BJ (cell line): ENCODE measurements around the gene RBM8A. TPM values are rescaled to one million over a fixed set of nuclear protein-coding genes. Genes with fewer than 3 reads are reported as not detected.

ENCODE experiments used
- CTCF ChIA-PET: fragments of 350-600 bp; formaldehyde crosslinking; extraction: SDS; loops from one replicate; lab custom pipeline; 2021; ENCODE audit warnings: antibody characterized with exemption, inconsistent platforms; lab: Yijun Ruan, JAX
- POLR2A ChIA-PET: fragments of 300-600 bp; sonication (Branson Sonifier 250); formaldehyde crosslinking; extraction: SDS; loops from one replicate; lab custom pipeline; 2021; ENCODE audit warnings: antibody characterized with exemption; lab: Charles Lee
- DNase-seq: peaks from one replicate; pipeline ENCODE4 v3.0.0-alpha.2; 2011; ENCODE audit warnings: low read depth
- H3K27me3 ChIP-seq: 2 replicates; pipeline ENCODE4 v1.6.0; 2011; ENCODE audit warnings: low read length; ENCODE audit not compliant: control insufficient read depth, insufficient read depth
- H3K36me3 ChIP-seq: 2 replicates; pipeline ENCODE4 v1.5.1; 2011; ENCODE audit warnings: low read length; ENCODE audit not compliant: control insufficient read depth, insufficient read depth
- H3K4me3 ChIP-seq: 2 replicates; pipeline ENCODE4 v1.5.1; 2011; ENCODE audit warnings: low read depth, mild to moderate bottlenecking, control low read depth, low read length
- CTCF ChIP-seq: IDR thresholded peaks from 2 replicates; pipeline ENCODE4 v1.5.1; 2011; ENCODE audit warnings: low read depth, mild to moderate bottlenecking, control low read depth, inconsistent platforms, low read length, moderate library complexity; ENCODE audit not compliant: insufficient read depth
- polyA plus RNA-seq: library from polyadenylated mRNA; depleted of rRNA; stranded (reverse); fragments of >200 nt; gene quantifications from 2 replicates; pipeline ENCODE4 v1.2.3, GENCODE V29; 2011

The RBM8A gene
- polyA plus RNA-seq, 1 experiment: 71.2 TPM

- DNase-seq: no peak
- no peak for TF ChIP-seq CTCF
- Histone ChIP-seq H3K36me3 (no peaks in the 10 kb centered on the region), H3K4me3 (peak overlapping the region; percentile 76), H3K27me3 (no peaks in the 10 kb centered on the region)
- CTCF ChIA-PET: interaction anchor here (1.2 to 3.4 kb wide), 10 partner anchors 14 to 118 kb away, joined by 3 to 32 read pairs (median 7); partner anchors contain the start of genes NUDT17 and RBM8A
- POLR2A ChIA-PET: interaction anchor here (0.7 kb wide), 1 partner anchor 36 kb away, joined by 3 read pairs; the partner anchor contains the start of gene RBM8A
Measured at GRCh38 chr1:145963265-145964019, 36.2 kb upstream of the RBM8A start.

GRCh38 chr1:145962157-145963102 lies 35.1 kb upstream of the RBM8A start:
- ChIA-PET CTCF (interaction anchor here (0.6 to 3.4 kb wide), 7 partner anchors 13 to 117 kb away, joined by 3 to 32 read pairs (median 7); partner anchors contain the start of genes NUDT17 and RBM8A), POLR2A (interaction anchor here (1.0 kb wide), 1 partner anchor 27 kb away, joined by 3 read pairs; no protein-coding TSS in a partner anchor)
- no peak for DNase-seq
- TF ChIP-seq CTCF: no peak
- peak overlapping the region; percentile 53 for H3K4me3 ChIP-seq
- H3K36me3 ChIP-seq: no peaks in the 10 kb centered on the region
- no peaks in the 10 kb centered on the region for H3K27me3 ChIP-seq

- Histone ChIP-seq H3K36me3 (no peaks in the 10 kb centered on the region), H3K27me3 (no peaks in the 10 kb centered on the region), H3K4me3 (peak overlapping the region; percentile 53)
- no peak for DNase-seq
- POLR2A ChIA-PET: no interaction called here
- CTCF ChIA-PET: interaction anchor here (2.3 to 3.4 kb wide), 3 partner anchors 17 to 116 kb away, joined by 7 to 32 read pairs (median 9); partner anchors contain the start of gene NUDT17
- no peak for TF ChIP-seq CTCF
Measured at GRCh38 chr1:145961425-145962156, 34.3 kb upstream of the RBM8A start.

GRCh38 chr1:145961109-145961424 lies 33.8 kb upstream of the RBM8A start:
- no peaks in the 10 kb centered on the region for H3K27me3 ChIP-seq
- H3K36me3 ChIP-seq: no peaks in the 10 kb centered on the region
- peak overlapping the region; percentile 53 for H3K4me3 ChIP-seq
- CTCF ChIA-PET: no interaction called here
- POLR2A ChIA-PET: no interaction called here
- no peak for DNase-seq
- TF ChIP-seq CTCF: no peak
